VCaP (cell line): ENCODE measurements around the gene COQ8B.

ENCODE experiments used
- H3K27ac ChIP-seq: fragments of 450-650 bp; 2 replicates; pipeline ENCODE4 v1.5.1; 2017
- CTCF ChIP-seq: fragments of 450-650 bp; conservative IDR thresholded peaks from 2 replicates; pipeline ENCODE4 v1.5.1; 2017; ENCODE audit warnings: mild to moderate bottlenecking, moderate library complexity

COQ8B gene

DNA sequence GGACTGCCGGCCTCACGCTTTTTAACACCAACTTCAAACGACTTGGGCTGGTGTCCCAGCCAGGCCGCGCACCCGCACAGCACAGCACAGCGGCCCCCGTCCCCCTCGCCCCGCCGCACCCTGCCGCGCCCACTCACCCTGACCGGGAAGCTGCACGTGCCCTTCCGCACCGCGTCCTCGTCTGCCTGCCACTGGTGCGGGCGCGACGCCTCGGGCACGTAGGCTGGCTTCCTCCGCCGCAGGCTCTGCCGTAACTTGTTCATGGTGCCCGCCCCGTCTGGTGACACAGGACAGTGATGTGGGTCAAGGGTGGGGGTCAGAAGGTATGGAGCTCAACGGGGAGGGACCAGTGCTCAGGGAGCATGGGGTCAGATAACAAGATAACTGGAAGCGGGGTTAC, 32.4 kb downstream of the COQ8B start:
- TF ChIP-seq CTCF: no peak
- no peak overlapping the region for H3K27ac ChIP-seq

DNA sequence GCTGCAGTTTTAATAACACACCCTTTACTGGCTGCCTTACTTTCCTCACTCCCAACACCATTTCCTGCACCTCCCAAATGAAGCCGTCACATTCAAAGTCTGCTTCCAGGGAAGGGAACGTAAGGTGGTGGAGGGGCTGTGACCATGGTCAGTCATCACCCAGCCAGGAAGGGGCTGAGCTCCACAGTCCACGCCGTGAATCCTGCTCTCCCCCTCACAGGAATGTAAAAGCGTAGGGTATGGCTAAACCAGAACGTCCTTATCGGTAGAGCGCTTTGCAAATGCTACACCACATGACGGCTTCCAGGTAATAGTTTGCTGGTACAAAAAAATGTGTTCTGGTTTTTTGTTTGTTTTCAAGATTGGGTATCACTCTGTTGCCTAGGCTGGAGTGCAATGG, 33.2 kb downstream of the COQ8B start:
- no peak for TF ChIP-seq CTCF
- no peak overlapping the region for H3K27ac ChIP-seq

GRCh38 chr19:40682431-40682964, 34.2 kb downstream of the COQ8B start:
- no peak overlapping the region for H3K27ac ChIP-seq
- TF ChIP-seq CTCF: no peak

DNA sequence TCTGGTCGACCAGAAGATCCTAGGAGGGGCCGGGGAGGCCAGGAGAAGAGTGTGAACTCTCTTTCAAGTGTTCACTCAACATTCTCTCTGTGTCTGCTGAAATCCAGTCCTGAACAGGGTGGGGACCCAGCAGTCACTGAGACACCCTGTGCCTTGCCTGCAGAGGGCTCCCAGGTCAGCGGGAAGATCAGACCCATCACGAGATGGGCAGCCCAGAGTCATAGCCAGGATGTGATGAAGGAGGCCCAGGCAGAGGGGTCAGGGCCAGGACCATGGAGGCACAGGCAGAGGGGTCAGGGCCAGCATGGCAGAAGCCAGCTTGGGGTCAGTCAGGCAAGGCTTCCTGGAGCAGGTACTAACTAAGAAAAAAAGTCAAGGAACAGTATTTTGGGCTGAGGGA, 35.6 kb downstream of the COQ8B start:
- no peak for TF ChIP-seq CTCF
- H3K27ac ChIP-seq: no peak overlapping the region

DNA sequence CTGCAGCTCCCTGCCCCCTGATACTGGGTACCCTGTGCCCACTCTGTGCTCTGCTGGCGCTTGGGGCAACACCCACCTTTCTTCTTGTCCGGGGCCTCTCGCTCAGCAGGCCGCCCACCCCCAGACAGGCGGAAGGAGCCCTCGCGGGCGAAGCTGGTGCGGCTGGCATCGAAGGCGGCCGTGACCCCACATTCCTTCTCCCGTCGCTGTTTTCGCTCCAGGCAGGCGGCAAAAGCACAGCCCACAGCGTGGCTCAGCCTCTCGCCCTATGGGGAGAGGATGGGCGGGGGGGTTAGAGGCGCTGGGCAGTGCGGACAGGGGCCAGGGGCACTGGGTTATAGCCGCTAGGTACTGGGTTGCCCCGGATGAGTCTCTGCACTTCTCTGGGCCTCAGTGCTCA, 39.5 kb downstream of the COQ8B start:
- H3K27ac ChIP-seq: no peak overlapping the region
- no peak for TF ChIP-seq CTCF

- no peak overlapping the region for H3K27ac ChIP-seq
- TF ChIP-seq CTCF: no peak
Measured at GRCh38 chr19:40674291-40674690, 42.4 kb downstream of the COQ8B start.

DNA sequence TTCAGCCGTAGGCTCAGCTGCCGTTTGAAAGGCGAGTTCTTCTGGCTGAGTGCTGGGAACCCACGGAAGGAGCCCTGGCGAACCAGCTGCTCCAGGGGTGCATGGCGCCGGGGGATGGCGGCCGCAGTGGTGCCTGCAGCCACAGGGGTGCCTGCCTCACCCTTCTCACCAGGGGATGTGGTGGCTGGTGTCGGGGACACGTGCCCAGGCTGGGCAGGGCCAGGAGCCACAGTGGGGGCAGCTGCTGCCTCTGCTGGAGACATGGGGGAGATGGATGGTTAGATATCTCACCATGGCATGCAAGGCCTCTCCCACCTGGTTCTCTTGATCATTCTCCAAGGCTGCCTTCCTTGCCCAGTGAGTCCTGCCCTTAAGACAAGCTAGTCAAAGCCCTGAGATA, 43.3 kb downstream of the COQ8B start:
- TF ChIP-seq CTCF: no peak
- no peak overlapping the region for H3K27ac ChIP-seq
